Cerebellar cortex (tissue), 1 donor: ENCODE data around the gene POLE.

ENCODE experiments used
- DNase-seq: peaks from one replicate; pipeline ENCODE4 v3.0.0-alpha.2; 2015; ENCODE audit warnings: low spot score

The POLE gene

DNA sequence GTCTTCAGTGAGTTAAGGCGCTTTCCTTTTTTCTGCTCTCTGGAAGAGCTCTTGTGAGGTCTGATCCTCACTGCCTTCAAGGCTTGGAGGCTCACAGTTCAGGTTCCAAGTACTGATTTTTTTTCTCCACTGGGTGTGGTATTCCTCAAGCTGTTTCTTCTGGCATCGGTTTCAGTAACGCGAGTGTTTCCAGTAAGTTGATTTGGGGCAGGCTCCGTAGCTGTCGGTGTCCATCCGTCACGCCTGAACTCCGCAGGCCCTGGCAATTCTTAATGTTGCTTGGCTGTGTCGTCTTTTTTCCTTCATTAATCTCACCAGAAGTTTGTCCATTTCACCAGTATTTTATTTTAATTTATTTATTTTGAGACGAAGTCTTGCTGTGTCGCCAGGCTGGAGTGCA lies 107.4 kb downstream of the POLE start:
- no peak for DNase-seq

DNA sequence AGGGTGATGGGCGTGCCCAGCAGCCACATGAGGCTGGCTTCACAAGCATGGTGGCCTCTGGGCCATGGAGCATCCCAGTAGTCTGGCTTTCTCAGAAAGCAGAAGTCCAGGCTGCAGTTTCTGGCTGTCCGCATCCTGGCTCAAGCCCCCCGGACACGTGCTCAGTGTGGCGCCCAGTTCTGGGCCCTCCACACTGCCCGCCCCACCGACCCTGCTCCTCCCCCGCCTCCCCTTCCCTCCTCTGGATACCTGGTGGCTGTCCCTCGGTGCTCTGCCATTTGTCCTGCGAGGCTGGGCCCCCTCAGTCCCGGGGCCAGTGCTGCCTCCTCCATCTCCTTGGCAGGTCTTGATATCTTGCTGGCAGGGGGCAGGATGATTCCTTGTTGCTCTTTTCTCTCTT lies 108.3 kb downstream of the POLE start:
- no peak for DNase-seq

DNA sequence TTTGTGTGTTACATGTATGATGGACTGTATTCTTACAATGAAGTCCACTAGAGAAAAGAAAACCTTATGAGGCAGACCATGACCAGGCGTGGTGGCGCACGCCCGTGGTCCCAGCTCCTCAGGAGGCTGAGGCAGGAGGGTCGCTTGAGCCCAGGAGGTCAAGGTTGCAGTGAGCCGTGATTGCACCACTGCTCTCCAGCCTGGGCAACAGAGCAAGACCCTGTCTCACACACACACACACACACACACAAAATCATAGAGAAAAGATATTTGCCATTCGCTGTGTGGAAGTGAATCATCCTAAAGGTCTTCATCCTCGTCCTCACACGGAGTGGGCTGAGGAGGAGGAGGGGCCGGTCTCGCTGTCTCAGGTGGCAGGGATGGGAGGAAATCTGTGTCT lies 109.0 kb downstream of the POLE start:
- DNase-seq, result no peak

DNA sequence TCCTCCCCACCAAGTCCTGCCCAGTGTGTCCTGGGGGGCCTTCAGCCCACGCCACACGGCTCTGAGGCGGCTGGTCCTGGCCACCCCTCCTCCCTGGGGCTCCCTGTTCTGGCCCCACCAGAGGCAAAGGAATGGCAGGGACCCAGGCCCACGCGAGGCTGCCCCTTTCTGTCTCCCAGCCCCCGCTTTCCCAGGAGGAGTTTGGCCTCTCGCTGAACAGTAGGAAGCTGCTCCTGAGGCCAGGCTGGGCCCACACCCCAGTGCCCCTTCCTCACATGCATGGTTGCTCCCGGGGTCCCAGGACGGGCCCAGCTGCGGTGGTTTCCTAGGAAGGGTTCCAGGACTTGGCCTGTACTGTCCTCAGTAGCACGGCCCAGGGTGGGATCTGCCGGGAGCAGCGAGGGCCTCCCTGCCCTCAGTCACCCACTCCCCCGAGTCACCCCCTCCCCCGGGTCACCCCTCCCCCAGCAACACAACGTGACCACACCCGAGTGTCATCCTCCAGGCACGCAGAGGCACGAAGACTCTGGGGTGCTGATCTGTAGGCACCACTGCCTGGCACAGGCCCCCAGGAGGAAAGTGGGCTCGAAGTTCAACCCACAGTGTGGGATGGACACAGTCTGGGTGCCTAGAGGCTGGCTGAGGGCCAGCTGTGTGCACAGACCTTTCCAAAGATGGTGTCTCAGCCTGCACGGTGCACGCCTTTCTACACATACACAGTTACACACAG lies 109.8 kb downstream of the POLE start:
- DNase-seq, result no peak

DNA sequence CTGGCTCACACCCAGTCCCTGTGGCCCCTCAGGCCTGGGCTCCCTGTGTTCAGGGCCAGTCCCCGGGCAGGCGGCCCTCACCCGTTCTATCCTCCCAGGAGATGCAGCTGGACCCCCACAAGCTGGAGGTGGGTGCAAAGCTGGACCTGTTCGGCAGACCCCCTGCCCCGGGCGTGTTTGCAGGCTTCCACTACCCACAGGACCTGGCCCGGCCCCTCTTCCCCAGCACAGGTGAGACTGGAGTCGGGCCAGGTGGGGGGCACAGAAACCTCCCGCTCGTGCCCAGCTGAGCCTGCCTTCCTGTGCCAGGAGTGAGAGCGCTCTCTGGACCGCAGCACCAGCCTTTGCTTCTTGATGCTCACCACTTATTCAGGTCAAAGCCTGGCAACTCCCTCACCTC lies 110.4 kb downstream of the POLE start:
- no peak for DNase-seq

DNA sequence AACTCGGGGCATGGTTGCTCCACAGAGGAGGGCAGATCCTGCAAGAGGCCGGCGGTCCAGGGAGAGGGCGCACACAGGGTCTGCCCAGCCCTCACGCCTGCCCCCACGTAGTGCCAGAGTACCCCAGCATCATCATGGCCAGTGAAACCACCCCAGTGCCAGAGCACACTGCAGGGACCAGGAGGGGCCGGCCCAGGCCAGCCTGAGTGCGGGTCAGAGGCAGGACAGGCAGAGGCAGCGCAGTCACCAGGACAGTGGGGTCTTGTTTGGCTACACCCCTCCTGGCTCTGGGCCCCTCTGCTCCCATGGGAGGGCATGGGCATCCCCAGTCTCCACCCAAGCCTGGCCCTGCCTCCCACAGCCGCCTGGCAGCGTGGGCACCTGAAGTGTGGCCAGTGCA lies 111.5 kb downstream of the POLE start:
- DNase-seq, result no peak

DNA sequence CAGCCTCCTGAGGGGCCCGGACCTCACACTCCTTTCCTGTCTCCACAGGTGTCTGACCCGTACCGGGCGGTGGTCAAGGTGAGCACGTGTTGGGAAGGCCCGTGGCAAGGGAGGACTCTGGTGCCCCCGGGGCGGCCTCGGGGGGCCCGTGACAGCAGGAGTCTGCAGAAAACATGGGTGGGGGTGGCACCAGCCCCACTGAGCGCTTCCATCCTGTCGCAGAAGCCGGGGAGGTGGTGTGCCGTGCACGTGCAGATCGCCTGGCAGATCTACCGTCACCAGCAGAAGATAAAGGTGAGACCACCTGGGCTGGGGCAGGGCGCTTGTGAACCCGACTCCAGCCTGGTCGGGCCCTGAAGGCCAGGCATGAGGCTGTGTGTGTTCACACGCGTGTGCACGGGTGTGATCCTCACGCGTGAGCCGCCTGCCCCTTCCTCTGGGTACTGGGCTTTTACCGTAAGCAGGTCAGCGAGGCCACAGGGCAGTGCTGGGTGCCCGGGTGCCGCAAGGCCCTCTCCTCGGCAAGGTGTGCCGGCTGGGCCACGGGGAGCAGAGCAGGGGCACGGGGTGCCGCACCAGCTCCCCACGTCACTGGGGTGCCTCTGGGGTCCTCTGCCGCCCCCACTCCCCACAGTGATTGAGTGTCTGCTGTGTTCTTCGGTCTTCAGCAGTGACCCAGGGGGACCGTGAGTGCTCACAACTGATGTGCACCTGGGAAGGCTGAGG lies 112.7 kb downstream of the POLE start:
- DNase-seq, result no peak
